ENCODE measurements around the gene VSIR.

- no peak for TF ChIP-seq CTCF (IDR thresholded peaks at IDR 0.05; ENCODE audit: insufficient read depth, low read length, poor library complexity, severe bottlenecking)
- TF ChIP-seq EZH2phosphoT487 (conservative IDR thresholded peaks at IDR 0.05; ENCODE audit: low read length), result no peak
Measured at GRCh38 chr10:71766717-71767419, 6.5 kb downstream of the VSIR start.
